ENCODE measurements around the gene ZSWIM4. TPM values are rescaled to one million over a fixed set of nuclear protein-coding genes. Genes with fewer than 3 reads are reported as not detected.

The ZSWIM4 gene
- total and polyA plus RNA-seq, 2 of the 4 experiments (the other 2 are of a cell fraction): 2.2 to 6.2 TPM

- H3K56ac ChIP-seq (ENCODE audit: extremely low read depth, insufficient read depth, low read length): no peak overlapping the region
- H2BK15ac ChIP-seq (ENCODE audit: low read depth, low read length): no peak overlapping the region
- no peak overlapping the region for H3K18ac ChIP-seq (ENCODE audit: low read depth, low read length)
- DNase-seq (no peak), ATAC-seq (ENCODE audit: low read depth) (no peak)
- H3K27ac ChIP-seq (ENCODE audit: insufficient read depth, low read length): no peak overlapping the region
- H2BK5ac ChIP-seq (ENCODE audit: low read depth, low read length, poor library complexity, severe bottlenecking): no peak overlapping the region
- H3K9me3 ChIP-seq (ENCODE audit: control insufficient read depth, insufficient read depth, low read length): no peaks in the 10 kb centered on the region
- H3K4me2 ChIP-seq (ENCODE audit: low read depth, low read length): no peak overlapping the region
- dilution Hi-C loops (cut with HindIII; ENCODE audit: low sequenced_read_pairs, unreplicated experiment) (no loop called here), in situ Hi-C loops (cut with MboI; ENCODE audit: low sequenced_read_pairs) (loop anchor here (25.0 kb wide), 1 partner anchor 319 kb away; the partner anchor contains the start of genes C19orf67 and SAMD1), intact Hi-C loops (cut with micrococcal nuclease) (no loop called here)
- no peak overlapping the region for H4K8ac ChIP-seq (ENCODE audit: low read depth in 2 of 2, low read length in 2 of 2)
- H3K14ac ChIP-seq (replicated peaks; ENCODE audit: low read depth, low read length): no peak overlapping the region
- no peak overlapping the region for H2BK20ac ChIP-seq (ENCODE audit: low read depth, low read length)
- ChIA-PET CTCF (no interaction called here), POLR2A (ENCODE audit: unreplicated experiment) (no interaction called here)
- H2BK120ac ChIP-seq (ENCODE audit: low read depth, low read length): no peak overlapping the region
- peak overlapping the region; percentile 78 for H2AK9ac ChIP-seq (replicated peaks; ENCODE audit: low read depth, low read length, poor library complexity)
- H4K91ac ChIP-seq (ENCODE audit: insufficient read depth, low read depth, low read length): no peak overlapping the region
- no peak overlapping the region for H2AK5ac ChIP-seq (ENCODE audit: low read depth, low read length)
- TF ChIP-seq CTCF (conservative IDR thresholded peaks at IDR 0.05; ENCODE audit: low read depth, low read length) (no peak), FOS (IDR thresholded peaks at IDR 0.05; ENCODE audit: low read depth, low read length) (no peak), MAFK (IDR thresholded peaks at IDR 0.05; ENCODE audit: low read depth, low read length) (no peak)
- peaks cover 7% of the 10 kb centered on the region for H3K4me1 ChIP-seq (ENCODE audit: control insufficient read depth, insufficient read depth, low read length)
- H3K79me1 ChIP-seq (ENCODE audit: low read depth in 1 of 2, low read length in 2 of 2): peaks cover 18 to 43% of the 10 kb centered on the region in 2 experiments
- no peak overlapping the region for H3K9ac ChIP-seq (ENCODE audit: low read depth, low read length)
- no peaks in the 10 kb centered on the region; the same call in 1 of the 2 replicates for H3K9me1 ChIP-seq (ENCODE audit: insufficient read depth, low read length)
- no peaks in the 10 kb centered on the region for H3K27me3 ChIP-seq (ENCODE audit: control insufficient read depth, insufficient read depth, low read length)
- no peak overlapping the region for H2AFZ ChIP-seq (replicated peaks; ENCODE audit: low read length, poor library complexity)
- no TSS peak for BruUV-seq (replicated peaks)
- peaks cover 29% of the 10 kb centered on the region for H3K36me3 ChIP-seq (ENCODE audit: control insufficient read depth, insufficient read depth, low read length)
- 0 out of 2 replicates have a peak, but pooled peaks cover 8% of the 10 kb centered on the region for H4K20me1 ChIP-seq (ENCODE audit: insufficient read depth, low read length)
- H3K4ac ChIP-seq (ENCODE audit: low read depth, low read length): no peak overlapping the region
- H3K23ac ChIP-seq (ENCODE audit: low read depth, low read length): no peak overlapping the region
- WGBS, 2 experiments (ENCODE audit: extremely low coverage in 2 of 2, insufficient read length in 1 of 2): 96% methylated on average over 8 of the region's 19 CpGs; no CpG with 5 or more reads in 1 of the 2 experiments
- H3K4me3 ChIP-seq (ENCODE audit: insufficient read depth, low read depth, low read length): no peak overlapping the region
- no peak overlapping the region for H4K5ac ChIP-seq (ENCODE audit: low read depth, low read length)
These were observed 26.7 kb upstream of the ZSWIM4 start for GRCh38 chr19:13768510-13768909.
